DMS 273 (cell line): ENCODE measurements around the gene BNC2.
"Not testable (repeated sequence)": the region's sequence is repeated elsewhere in the genome, so short reads cannot be mapped to it uniquely, and the experiment has no call there.

Source experiments
- DNase-seq: peaks from one replicate; lab custom pipeline; 2025; ENCODE audit not compliant: unreplicated experiment; lab: John Stamatoyannopoulos, UW

BNC2 gene

GRCh38 chr9:16469184-16469583 is 401.3 kb downstream of the BNC2 start:
- DNase-seq, result no peak

GRCh38 chr9:16461851-16462250 is 408.6 kb downstream of the BNC2 start:
- no peak for DNase-seq

DNA sequence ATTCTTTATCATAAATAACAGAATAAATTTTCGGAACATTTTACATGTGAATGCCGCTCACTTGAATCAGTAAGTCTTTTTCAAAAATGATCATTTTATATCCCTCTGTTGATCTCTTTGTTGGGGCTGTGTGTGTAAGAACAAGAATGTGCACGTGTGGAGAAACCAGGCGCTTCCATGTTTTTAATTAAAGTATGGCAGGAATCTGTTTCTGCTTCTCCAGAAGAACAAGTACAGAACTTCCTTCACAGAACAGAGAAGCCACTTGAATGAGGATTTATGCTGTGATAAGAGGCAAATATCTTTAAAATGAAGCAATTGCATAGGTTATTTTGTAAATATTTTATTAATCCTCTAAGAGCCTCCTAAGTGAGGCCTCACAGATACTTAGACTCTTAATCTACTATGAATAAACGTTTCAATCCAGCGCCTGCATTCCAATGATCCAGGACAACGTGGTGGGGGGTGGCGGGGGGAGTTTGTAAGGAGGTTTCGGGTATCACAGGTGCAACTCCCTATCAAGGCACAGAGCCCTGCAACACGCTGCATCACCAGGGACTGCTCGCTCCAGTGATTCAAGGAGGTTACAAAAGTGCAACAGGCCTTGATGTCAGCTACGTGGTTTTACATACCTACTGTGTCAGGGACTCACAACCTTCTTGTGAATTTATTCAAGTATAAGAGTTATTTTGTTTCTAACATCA is 409.2 kb downstream of the BNC2 start:
- DNase-seq, result no peak

DNA sequence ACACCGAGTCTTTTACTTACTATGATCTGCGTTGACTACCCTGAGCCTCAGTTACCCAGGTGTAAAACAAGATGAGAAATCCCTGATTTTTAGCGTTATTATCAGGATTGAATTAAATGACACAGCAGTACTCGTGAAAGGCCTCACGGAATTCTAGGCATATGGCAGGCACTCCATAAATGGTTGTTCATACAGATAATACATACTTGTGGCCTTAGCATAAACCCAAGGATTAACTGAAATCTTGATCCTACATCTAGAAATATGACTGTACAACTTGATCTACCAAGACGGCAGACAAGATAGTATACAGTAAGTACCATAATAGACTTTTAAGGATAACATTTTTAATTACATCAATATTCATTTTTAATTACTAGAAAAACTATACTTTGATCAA is 409.8 kb downstream of the BNC2 start:
- no peak for DNase-seq

GRCh38 chr9:16459421-16460148 is 410.9 kb downstream of the BNC2 start:
- DNase-seq, result no peak

DNA sequence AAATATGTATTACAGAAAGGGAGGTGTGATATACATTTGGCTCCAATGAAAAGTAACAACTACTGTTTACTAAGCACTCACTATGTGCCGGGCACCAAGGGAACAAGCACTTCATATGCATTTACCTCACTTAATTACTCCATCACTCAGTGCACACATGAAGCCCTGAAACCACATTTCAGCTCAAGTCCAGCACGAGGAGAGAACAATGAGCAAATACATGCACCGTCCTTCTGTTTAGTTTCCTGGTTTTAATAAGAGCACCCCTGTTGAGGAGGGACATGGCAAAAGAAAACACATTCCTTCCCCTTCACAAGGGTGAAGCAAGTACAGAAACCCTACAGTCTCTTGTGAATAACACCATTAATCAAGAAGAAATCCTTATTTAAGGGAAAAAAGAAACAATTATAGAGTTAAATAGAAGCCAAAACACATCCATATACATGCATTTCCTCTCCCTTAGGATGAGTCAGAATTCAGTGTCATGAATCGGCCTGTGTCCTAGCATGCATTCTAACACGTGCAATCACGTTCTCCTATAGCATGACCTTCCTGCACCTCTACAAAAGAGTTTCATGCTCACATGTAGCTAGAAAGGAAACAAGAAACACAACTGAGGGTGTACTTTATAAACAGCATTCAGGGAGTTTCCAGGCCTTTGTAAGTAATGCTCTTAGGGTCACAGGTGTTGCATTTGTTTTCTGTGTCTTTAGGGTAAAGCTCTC is 411.6 kb downstream of the BNC2 start:
- no peak for DNase-seq

DNA sequence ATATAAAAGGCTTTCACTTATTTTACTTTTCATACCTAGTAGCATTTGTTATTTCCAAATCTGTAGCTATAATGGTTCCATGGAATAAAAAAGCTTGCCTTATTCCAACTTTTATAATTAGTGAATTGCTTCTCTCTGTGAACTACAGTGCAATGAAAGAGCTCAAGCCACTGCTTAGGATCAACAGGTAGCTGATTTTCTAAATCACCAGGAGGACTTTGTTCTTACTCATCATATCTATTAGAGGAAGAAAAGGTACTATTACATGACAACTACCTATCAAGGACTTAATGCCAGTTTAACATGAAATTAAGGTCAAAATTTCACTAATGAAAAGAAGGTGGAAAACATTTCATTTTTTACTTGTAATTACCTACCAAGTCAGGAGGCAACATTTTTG is 414.6 kb downstream of the BNC2 start:
- DNase-seq, result no peak

- no peak for DNase-seq
Observed at GRCh38 chr9:16453390-16453789, 417.1 kb downstream of the BNC2 start.

- no peak for DNase-seq
Observed at GRCh38 chr9:16450578-16450977, 419.9 kb downstream of the BNC2 start.

DNA sequence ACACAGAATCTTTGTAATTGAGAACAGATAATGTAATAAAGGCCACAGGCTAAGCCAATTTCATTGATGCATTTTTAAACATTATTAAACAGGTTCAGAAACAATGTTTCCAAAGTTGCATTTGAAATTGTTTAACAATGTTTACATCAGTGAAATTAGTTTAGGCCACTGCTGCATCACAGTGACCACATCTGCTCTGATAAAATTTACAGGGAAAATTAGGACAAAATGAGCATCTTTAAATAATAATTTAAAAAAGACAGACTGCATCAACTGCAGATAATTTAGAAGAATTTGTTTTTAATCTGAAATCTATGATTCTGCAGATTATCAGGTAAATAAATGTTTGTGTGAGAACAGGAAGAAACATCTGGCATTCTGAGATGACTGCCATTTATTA is 420.4 kb downstream of the BNC2 start:
- DNase-seq, result no peak

GRCh38 chr9:16449076-16449730 is 421.3 kb downstream of the BNC2 start:
- DNase-seq, result no peak

DNA sequence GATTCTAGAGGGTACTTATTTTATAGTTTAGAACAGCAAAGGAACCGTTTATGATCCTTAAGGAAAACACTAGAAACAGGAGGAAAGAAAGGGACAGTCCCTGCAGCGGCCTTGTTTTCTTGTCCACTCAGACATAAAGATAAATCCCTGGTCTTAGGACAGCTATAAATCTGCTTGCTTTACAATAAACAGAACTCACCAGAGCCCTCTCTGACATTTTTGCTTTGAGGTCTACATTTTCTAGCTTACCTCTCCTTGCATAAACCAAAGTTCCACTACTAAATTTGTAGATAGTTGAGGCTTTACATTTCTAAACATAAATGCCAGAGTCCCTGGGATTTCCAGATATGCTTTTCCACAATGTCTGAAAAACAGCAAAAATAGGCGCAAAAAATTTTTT is 422.5 kb downstream of the BNC2 start:
- no peak for DNase-seq

- no peak for DNase-seq
Observed at GRCh38 chr9:16446636-16447035, 423.8 kb downstream of the BNC2 start.

GRCh38 chr9:16445141-16445920 is 425.1 kb downstream of the BNC2 start:
- no peak for DNase-seq

DNA sequence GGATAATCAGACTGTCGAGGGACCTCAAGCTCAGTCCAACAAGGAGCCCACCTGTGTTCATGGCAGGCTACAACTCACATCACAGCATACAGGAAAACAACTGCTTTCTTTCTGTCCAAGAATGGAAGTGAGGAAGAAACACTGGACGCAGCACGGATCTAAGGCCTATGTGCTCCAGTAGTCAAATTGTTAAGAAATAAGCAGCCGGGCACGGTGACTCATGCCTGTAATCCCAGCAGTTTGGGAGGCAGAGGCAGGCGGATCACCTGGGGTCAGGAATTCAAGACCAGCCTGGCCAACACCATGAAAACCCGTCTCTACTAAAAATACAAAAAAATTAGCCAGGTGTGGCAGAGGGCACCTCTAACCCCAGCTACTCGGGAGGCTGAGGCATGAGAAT is 427.8 kb downstream of the BNC2 start:
- peak; percentile 4 for DNase-seq

DNA sequence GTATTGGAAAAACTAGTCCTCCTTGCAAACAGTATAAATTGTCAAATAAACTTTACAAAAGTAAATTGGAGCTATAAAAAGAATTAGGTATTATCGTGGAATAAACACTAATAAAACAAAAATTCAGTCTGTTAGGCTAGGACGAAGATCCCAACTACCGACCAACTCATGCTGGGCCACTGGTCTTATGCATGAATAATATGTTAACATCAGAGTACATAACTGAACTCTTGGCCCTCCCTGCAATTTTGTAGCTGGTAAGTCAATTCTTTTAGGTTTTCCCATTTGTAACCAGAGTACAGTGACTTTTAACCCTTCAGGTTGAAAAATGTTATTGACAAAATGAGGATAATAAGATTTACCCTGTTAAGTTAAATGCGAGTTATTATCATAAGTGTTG is 428.7 kb downstream of the BNC2 start:
- no peak for DNase-seq

GRCh38 chr9:16438831-16439230 is 431.6 kb downstream of the BNC2 start:
- DNase-seq, result not testable (repeated sequence)

DNA sequence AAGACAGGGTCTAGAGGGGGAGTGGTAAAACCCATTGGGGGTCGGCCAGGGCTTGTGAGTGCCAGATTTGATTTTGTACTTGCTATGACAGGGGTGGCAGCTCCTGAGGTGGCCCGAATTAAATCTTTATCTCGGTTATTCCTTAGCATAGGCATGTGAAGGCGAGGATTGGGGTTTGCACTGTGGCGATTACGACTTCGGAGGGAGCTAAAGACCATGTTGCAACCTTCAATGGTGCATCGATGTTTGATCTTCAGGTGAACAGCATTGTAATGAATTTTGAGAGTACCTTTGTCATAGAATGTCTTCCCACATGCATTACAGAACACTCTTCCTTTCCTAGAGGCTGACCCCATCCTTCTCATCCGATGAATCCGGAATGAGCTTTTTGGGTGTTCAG is 433.9 kb downstream of the BNC2 start:
- DNase-seq, result no peak

DNA sequence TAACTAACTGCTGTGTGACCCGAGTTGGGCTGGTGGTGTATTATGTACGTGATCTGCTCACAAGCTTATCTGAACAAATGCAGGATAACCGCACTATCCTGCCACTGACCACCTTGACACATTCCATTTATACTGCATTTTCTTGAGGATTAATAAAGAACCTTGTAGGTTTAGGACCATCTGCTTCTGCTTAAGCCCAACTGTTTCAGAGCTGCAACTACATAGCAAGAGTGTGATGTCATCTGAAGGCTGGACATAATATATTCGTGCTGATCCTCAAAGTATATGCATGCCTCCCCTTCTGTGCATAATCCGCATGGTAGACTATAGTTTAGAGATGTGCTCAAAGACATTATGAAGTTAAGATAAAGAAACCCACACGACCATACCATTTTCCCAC is 435.9 kb downstream of the BNC2 start:
- DNase-seq, result no peak

GRCh38 chr9:16433494-16433893 is 437.0 kb downstream of the BNC2 start:
- DNase-seq, result no peak
